K562 (cell line): ENCODE results near the gene ZSWIM3. TPM values are rescaled to one million over a fixed set of nuclear protein-coding genes. Genes with fewer than 3 reads are reported as not detected.

Source experiments
- MIER1 ChIP-seq: fragments of 450-650 bp; IDR thresholded peaks from 2 replicates; pipeline ENCODE4 v1.6.1; 2016; ENCODE audit warnings: antibody characterized with exemption, mild to moderate bottlenecking, low read depth
- PCBP2 ChIP-seq: fragments of 200-400 bp; formaldehyde crosslinking; IDR thresholded peaks from 2 replicates; pipeline ENCODE4 v1.6.1; 2018; ENCODE audit warnings: low read length, low read depth, mild to moderate bottlenecking, moderate library complexity; ENCODE audit not compliant: poor library complexity, severe bottlenecking
- ZNF589 ChIP-seq: fragments of 200-800 bp; sonication (Bioruptor generic); IDR thresholded peaks from 2 replicates; pipeline ENCODE4 v1.6.1; 2016; ENCODE audit warnings: low read depth, missing genetic modification characterization, missing compliant biosample characterization
- polyA plus RNA-seq, 8 experiments: library from polyadenylated mRNA; depleted of rRNA in 4 of 8; stranded (reverse) in 5 of 8; unstranded in 3 of 8; fragments of >200 nt; fragmentation: Nextera tagmentation in 2 of 8; fragmentation: Illumina TruSeq in 1 of 8; extraction: Ambion mirVana in 2 of 8; extraction: Trizol in 1 of 8; gene quantifications; 2 replicates each; pipeline versions ENCODE4 v1.2.1 to v1.2.3, GENCODE V29; 2011 to 2014; ENCODE audit warnings: inconsistent platforms in 1 of 8, missing spikeins in 1 of 8
- total RNA-seq, 7 experiments: library from RNA; depleted of rRNA in 6 of 7; stranded (reverse); fragments of >200 nt in 6 of 7; fragmentation: Illumina TruSeq in 2 of 7; extraction: Trizol in 2 of 7; gene quantifications; 2 replicates each; pipeline versions ENCODE4 v1.2.1 to v1.2.3, GENCODE V29; 2011 to 2021; ENCODE audit warnings: low replicate concordance in 1 of 7
- TF ChIP-seq, protein P1 (sequence below): sonication (generic); formaldehyde crosslinking; IDR thresholded peaks from 2 replicates; pipeline ENCODE4 v1.8.0; 2022; ENCODE audit warnings: mild to moderate bottlenecking, missing genetic modification reagents
- TF ChIP-seq, protein P2 (sequence below): fragments of 250-450 bp; sonication (Bioruptor Pico); IDR thresholded peaks from 2 replicates; pipeline ENCODE4 v1.9.0; 2021; ENCODE audit warnings: mild to moderate bottlenecking
- TF ChIP-seq, protein P3 (sequence below): fragments of 450-650 bp; IDR thresholded peaks from 2 replicates; pipeline ENCODE4 v1.6.1; 2018; ENCODE audit not compliant: partially characterized antibody
- TF ChIP-seq, protein P4 (sequence below), 2 experiments: fragments of 450-650 bp; formaldehyde crosslinking in 1 of 2; IDR thresholded peaks; 2 replicates each; pipeline versions ENCODE4 v1.4.0 to v1.6.1; 2014 to 2020; ENCODE audit warnings: mild to moderate bottlenecking in 2 of 2, borderline replicate concordance in 1 of 2, low read depth in 1 of 2

The ZSWIM3 gene
- total and polyA plus RNA-seq, 9 of the 15 experiments (the other 6 are each of a cell fraction or from before 2014, with no cell fraction given): 1.7 to 4.3 (median 2.9) TPM

DNA sequence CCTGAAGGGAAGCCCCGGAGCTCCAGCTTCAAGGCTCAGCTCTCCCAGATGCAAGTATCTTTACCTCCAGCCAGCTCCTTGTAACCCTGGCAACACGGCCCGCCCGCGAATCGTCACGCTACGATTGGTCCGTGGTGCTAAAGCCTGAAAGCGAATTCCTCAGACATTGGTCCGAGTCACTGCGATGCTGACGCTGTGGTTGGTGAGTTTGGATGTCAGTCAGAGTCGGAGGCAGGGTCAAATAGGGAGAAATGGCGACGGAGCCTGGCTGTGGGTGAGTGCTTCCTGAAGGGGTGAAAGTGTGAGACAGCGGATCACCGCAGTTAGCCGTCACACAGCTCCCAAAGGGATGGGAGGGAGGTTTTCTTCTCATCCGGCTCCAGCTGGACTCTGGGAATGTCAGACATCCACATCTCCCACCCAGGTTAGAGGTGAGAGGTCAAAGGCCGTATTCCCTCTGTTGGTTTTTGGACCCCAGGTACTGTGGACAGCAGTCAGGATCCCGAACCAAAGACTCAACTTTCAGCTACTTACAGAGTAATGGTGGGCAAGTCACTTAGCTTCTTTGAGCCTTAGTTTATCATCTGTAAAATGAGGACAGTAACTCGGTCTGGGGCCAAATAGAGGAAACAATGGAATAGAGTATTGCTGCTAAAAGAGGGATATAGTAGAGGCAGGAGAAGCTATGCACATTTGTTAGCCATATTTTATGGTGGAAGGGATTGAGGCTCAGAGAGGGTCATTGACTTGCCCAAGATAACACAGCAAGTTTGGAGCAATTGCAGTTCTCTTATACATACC, 23.8 kb downstream of the ZSWIM3 start, which contains the start of gene ZSWIM1 (continued):
- TF ChIP-seq MIER1 (0 out of 2 replicates have a peak, but pooled peaks have one; percentile 46), ZNF589 (CRISPR knock-in tag) (0 out of 2 replicates have a peak, but pooled peaks have one; percentile 38), PCBP2 (no peak)
- TF ChIP-seq, protein P1, sequence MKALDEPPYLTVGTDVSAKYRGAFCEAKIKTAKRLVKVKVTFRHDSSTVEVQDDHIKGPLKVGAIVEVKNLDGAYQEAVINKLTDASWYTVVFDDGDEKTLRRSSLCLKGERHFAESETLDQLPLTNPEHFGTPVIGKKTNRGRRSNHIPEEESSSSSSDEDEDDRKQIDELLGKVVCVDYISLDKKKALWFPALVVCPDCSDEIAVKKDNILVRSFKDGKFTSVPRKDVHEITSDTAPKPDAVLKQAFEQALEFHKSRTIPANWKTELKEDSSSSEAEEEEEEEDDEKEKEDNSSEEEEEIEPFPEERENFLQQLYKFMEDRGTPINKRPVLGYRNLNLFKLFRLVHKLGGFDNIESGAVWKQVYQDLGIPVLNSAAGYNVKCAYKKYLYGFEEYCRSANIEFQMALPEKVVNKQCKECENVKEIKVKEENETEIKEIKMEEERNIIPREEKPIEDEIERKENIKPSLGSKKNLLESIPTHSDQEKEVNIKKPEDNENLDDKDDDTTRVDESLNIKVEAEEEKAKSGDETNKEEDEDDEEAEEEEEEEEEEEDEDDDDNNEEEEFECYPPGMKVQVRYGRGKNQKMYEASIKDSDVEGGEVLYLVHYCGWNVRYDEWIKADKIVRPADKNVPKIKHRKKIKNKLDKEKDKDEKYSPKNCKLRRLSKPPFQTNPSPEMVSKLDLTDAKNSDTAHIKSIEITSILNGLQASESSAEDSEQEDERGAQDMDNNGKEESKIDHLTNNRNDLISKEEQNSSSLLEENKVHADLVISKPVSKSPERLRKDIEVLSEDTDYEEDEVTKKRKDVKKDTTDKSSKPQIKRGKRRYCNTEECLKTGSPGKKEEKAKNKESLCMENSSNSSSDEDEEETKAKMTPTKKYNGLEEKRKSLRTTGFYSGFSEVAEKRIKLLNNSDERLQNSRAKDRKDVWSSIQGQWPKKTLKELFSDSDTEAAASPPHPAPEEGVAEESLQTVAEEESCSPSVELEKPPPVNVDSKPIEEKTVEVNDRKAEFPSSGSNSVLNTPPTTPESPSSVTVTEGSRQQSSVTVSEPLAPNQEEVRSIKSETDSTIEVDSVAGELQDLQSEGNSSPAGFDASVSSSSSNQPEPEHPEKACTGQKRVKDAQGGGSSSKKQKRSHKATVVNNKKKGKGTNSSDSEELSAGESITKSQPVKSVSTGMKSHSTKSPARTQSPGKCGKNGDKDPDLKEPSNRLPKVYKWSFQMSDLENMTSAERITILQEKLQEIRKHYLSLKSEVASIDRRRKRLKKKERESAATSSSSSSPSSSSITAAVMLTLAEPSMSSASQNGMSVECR: no peak
- TF ChIP-seq, protein P2, sequence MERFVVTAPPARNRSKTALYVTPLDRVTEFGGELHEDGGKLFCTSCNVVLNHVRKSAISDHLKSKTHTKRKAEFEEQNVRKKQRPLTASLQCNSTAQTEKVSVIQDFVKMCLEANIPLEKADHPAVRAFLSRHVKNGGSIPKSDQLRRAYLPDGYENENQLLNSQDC (CRISPR knock-in tag): no peak
- TF ChIP-seq, protein P3, sequence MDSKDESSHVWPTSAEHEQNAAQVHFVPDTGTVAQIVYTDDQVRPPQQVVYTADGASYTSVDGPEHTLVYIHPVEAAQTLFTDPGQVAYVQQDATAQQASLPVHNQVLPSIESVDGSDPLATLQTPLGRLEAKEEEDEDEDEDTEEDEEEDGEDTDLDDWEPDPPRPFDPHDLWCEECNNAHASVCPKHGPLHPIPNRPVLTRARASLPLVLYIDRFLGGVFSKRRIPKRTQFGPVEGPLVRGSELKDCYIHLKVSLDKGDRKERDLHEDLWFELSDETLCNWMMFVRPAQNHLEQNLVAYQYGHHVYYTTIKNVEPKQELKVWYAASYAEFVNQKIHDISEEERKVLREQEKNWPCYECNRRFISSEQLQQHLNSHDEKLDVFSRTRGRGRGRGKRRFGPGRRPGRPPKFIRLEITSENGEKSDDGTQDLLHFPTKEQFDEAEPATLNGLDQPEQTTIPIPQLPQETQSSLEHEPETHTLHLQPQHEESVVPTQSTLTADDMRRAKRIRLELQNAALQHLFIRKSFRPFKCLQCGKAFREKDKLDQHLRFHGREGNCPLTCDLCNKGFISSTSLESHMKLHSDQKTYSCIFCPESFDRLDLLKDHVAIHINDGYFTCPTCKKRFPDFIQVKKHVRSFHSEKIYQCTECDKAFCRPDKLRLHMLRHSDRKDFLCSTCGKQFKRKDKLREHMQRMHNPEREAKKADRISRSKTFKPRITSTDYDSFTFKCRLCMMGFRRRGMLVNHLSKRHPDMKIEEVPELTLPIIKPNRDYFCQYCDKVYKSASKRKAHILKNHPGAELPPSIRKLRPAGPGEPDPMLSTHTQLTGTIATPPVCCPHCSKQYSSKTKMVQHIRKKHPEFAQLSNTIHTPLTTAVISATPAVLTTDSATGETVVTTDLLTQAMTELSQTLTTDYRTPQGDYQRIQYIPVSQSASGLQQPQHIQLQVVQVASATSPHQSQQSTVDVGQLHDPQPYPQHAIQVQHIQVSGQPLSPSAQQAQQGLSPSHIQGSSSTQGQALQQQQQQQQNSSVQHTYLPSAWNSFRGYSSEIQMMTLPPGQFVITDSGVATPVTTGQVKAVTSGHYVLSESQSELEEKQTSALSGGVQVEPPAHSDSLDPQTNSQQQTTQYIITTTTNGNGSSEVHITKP: peak; percentile 10
- TF ChIP-seq, protein P4, sequence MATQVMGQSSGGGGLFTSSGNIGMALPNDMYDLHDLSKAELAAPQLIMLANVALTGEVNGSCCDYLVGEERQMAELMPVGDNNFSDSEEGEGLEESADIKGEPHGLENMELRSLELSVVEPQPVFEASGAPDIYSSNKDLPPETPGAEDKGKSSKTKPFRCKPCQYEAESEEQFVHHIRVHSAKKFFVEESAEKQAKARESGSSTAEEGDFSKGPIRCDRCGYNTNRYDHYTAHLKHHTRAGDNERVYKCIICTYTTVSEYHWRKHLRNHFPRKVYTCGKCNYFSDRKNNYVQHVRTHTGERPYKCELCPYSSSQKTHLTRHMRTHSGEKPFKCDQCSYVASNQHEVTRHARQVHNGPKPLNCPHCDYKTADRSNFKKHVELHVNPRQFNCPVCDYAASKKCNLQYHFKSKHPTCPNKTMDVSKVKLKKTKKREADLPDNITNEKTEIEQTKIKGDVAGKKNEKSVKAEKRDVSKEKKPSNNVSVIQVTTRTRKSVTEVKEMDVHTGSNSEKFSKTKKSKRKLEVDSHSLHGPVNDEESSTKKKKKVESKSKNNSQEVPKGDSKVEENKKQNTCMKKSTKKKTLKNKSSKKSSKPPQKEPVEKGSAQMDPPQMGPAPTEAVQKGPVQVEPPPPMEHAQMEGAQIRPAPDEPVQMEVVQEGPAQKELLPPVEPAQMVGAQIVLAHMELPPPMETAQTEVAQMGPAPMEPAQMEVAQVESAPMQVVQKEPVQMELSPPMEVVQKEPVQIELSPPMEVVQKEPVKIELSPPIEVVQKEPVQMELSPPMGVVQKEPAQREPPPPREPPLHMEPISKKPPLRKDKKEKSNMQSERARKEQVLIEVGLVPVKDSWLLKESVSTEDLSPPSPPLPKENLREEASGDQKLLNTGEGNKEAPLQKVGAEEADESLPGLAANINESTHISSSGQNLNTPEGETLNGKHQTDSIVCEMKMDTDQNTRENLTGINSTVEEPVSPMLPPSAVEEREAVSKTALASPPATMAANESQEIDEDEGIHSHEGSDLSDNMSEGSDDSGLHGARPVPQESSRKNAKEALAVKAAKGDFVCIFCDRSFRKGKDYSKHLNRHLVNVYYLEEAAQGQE (IDR thresholded peaks at IDR 0.05; ENCODE audit: borderline replicate concordance): peak; percentile 45
- TF ChIP-seq, protein P4 (CRISPR knock-in tag; IDR thresholded peaks at IDR 0.05; ENCODE audit: low read depth): peak; percentile 34; the same call in 1 of the 2 replicates
